GM12891 (cell line): Measurements from ENCODE around the gene ACTA2.
"Not testable (repeated sequence)": the region's sequence is repeated elsewhere in the genome, so short reads cannot be mapped to it uniquely, and the experiment has no call there.

Experiments
- DNase-seq: peaks from one replicate; pipeline ENCODE4 v3.0.0; 2011; ENCODE audit warnings: low spot score; ENCODE audit not compliant: insufficient read length
- FAIRE-seq: peaks from 2 replicates; lab custom pipeline; 2011; peaks lifted over from hg19 to GRCh38; lab: Jason Lieb, UNC
- PAX5 ChIP-seq: IDR thresholded peaks from 2 replicates; pipeline ENCODE4 v1.6.1; 2011; ENCODE audit warnings: low read length, moderate library complexity, mild to moderate bottlenecking; ENCODE audit not compliant: insufficient read depth, severe bottlenecking
- POLR2A ChIP-seq: IDR thresholded peaks from 2 replicates; pipeline ENCODE4 v1.6.1; 2011; ENCODE audit warnings: low read depth, low read length, control low read depth
- POLR2AphosphoS5 ChIP-seq: IDR thresholded peaks from 2 replicates; pipeline ENCODE4 v1.6.1; 2011; ENCODE audit warnings: low read depth, low read length, control low read depth
- POU2F2 ChIP-seq: IDR thresholded peaks from 2 replicates; pipeline ENCODE4 v1.6.1; 2011; ENCODE audit warnings: low read depth, mild to moderate bottlenecking, control low read depth, low read length, moderate library complexity
- SPI1 ChIP-seq: IDR thresholded peaks from 2 replicates; pipeline ENCODE4 v1.6.1; 2011; ENCODE audit warnings: low read depth, low read length, control low read depth
- TAF1 ChIP-seq: IDR thresholded peaks from 2 replicates; pipeline ENCODE4 v1.6.1; 2011; ENCODE audit warnings: low read depth, low read length, control low read depth

Gene ACTA2

GRCh38 chr10:88938938-88939337 lies 13.6 kb downstream of the ACTA2 start:
- FAIRE-seq (no peak), DNase-seq (no peak)
- no peak for TF ChIP-seq TAF1
- TF ChIP-seq POLR2A: no peak
- no peak for TF ChIP-seq POLR2AphosphoS5
- TF ChIP-seq POU2F2: no peak
- no peak for TF ChIP-seq SPI1
- TF ChIP-seq PAX5: no peak

- DNase-seq (no peak), FAIRE-seq (no peak)
- TF ChIP-seq POLR2A: no peak
- TF ChIP-seq TAF1: no peak
- no peak for TF ChIP-seq POU2F2
- no peak for TF ChIP-seq POLR2AphosphoS5
- no peak for TF ChIP-seq SPI1
- TF ChIP-seq PAX5: no peak
These were observed 14.5 kb downstream of the ACTA2 start for GRCh38 chr10:88938039-88938438.

- DNase-seq: no peak
- FAIRE-seq: no peak
- TF ChIP-seq SPI1: 0 out of 2 replicates have a peak, but pooled peaks have one; percentile 11
- TF ChIP-seq TAF1: no peak
These were observed 15.9 kb downstream of the ACTA2 start for GRCh38 chr10:88936656-88937055.

- DNase-seq (no peak), FAIRE-seq (peak; percentile 97)
- no peak for TF ChIP-seq POLR2A
- no peak for TF ChIP-seq POLR2AphosphoS5
- no peak for TF ChIP-seq TAF1
- TF ChIP-seq SPI1: no peak
- no peak for TF ChIP-seq POU2F2
- no peak for TF ChIP-seq PAX5
These were observed 17.5 kb downstream of the ACTA2 start for GRCh38 chr10:88934900-88935672.

- FAIRE-seq (no peak), DNase-seq (no peak)
- no peak for TF ChIP-seq SPI1
- TF ChIP-seq PAX5: no peak
- no peak for TF ChIP-seq POLR2A
- TF ChIP-seq POU2F2: no peak
- TF ChIP-seq TAF1: no peak
- no peak for TF ChIP-seq POLR2AphosphoS5
These were observed 19.0 kb downstream of the ACTA2 start for GRCh38 chr10:88933564-88933963.

GRCh38 chr10:88932539-88933256 lies 19.9 kb downstream of the ACTA2 start:
- TF ChIP-seq POLR2AphosphoS5 (no peak), POLR2A (no peak), POU2F2 (0 out of 2 replicates have a peak, but pooled peaks have one; percentile 50)
- peak; percentile 90 for FAIRE-seq
- no peak for DNase-seq

GRCh38 chr10:88932029-88932428 lies 20.5 kb downstream of the ACTA2 start:
- not testable (repeated sequence) for DNase-seq, FAIRE-seq
- TF ChIP-seq PAX5: peak; percentile 71

- peak; percentile 31 for FAIRE-seq
- TF ChIP-seq POLR2A (no peak), POLR2AphosphoS5 (no peak), PAX5 (no peak), TAF1 (no peak), SPI1 (no peak), POU2F2 (no peak)
These were observed 21.0 kb downstream of the ACTA2 start for GRCh38 chr10:88931548-88931947.

GRCh38 chr10:88928254-88928653 lies 24.3 kb downstream of the ACTA2 start:
- no peak for FAIRE-seq
- DNase-seq: no peak
- TF ChIP-seq POLR2A: no peak
- no peak for TF ChIP-seq POLR2AphosphoS5
- no peak for TF ChIP-seq SPI1
- TF ChIP-seq PAX5: no peak
- TF ChIP-seq TAF1: no peak
- no peak for TF ChIP-seq POU2F2

More at GRCh38 chr10:88931548-88931947, 21.0 kb downstream of the ACTA2 start:
- no peak for DNase-seq

- DNase-seq (no peak), FAIRE-seq (no peak)
These were observed 25.2 kb downstream of the ACTA2 start for GRCh38 chr10:88927416-88927690.

More at GRCh38 chr10:88927416-88927690, 25.2 kb downstream of the ACTA2 start:
- TF ChIP-seq POLR2AphosphoS5 (no peak), SPI1 (no peak), PAX5 (no peak), POU2F2 (no peak), TAF1 (no peak)
